ENCODE measurements around the gene ASB4. TPM values are rescaled to one million over a fixed set of nuclear protein-coding genes. Genes with fewer than 3 reads are reported as not detected.

The ASB4 gene
- polyA plus RNA-seq, 2 of the 4 experiments (the other 2 are of a cell fraction): 1.4 to 3.1 TPM

- H3K4me1 ChIP-seq: peaks cover 45% of the 10 kb centered on the region
Measured at GRCh38 chr7:95491201-95491600, 5.5 kb downstream of the ASB4 start.

GRCh38 chr7:95491634-95492314 lies 6.0 kb downstream of the ASB4 start:
- POLR2A ChIA-PET: no interaction called here
- Histone ChIP-seq H3K4me2 (peak overlapping the region; percentile 29), H3K4me3 (no peak overlapping the region), H3K27ac (peak overlapping the region; percentile 19 to 75; a peak in 5 of 6 replicates), H3K4me1 (peaks cover 45% of the 10 kb centered on the region), H3K9me3 (no peaks in the 10 kb centered on the region)
- ATAC-seq: peak; percentile 24 to 51; a peak in 3 of 6 replicates
- DNase-seq (ENCODE audit: low read depth in 1 of 2, low spot score in 1 of 2): peak in 1 of 2 experiments; percentile 34
- CTCF ChIA-PET: interaction anchor here (0.8 to 8.1 kb wide), 8 partner anchors 8 to 199 kb away, joined by 3 to 87 read pairs (median 10); partner anchors contain the start of gene PON3
- FAIRE-seq: no peak
- WGBS (ENCODE audit: missing lambda C conversion rate): 48% methylated on average over 2 of the region's 2 CpGs
- TF ChIP-seq MAFK (IDR thresholded peaks at IDR 0.05; ENCODE audit: partially characterized antibody) (no peak), TP53 (CRISPR knock-in tag; IDR thresholded peaks at IDR 0.05) (no peak), ZNF302 (CRISPR knock-in tag; IDR thresholded peaks at IDR 0.05) (no peak), HOXA7 (CRISPR knock-in tag; IDR thresholded peaks at IDR 0.05) (no peak), SREBF2 (IDR thresholded peaks at IDR 0.05) (no peak), JUN (IDR thresholded peaks at IDR 0.05) (no peak), BHLHE40 (IDR thresholded peaks at IDR 0.05; ENCODE audit: low read depth, low read length) (no peak), CEBPB (IDR thresholded peaks at IDR 0.05) (no peak), KDM5A (IDR thresholded peaks at IDR 0.05) (no peak), RARB (CRISPR knock-in tag; IDR thresholded peaks at IDR 0.05) (no peak), HOXB5 (CRISPR knock-in tag; IDR thresholded peaks at IDR 0.05) (no peak), RFX5 (IDR thresholded peaks at IDR 0.05) (no peak), FOSB (CRISPR knock-in tag; IDR thresholded peaks at IDR 0.05) (no peak), RCOR1 (IDR thresholded peaks at IDR 0.05; ENCODE audit: low read depth, low read length) (no peak), CBX8 (IDR thresholded peaks at IDR 0.05) (no peak)
- TF ChIP-seq, protein P1, sequence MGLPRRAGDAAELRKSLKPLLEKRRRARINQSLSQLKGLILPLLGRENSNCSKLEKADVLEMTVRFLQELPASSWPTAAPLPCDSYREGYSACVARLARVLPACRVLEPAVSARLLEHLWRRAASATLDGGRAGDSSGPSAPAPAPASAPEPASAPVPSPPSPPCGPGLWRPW (IDR thresholded peaks at IDR 0.05): no peak
- TF ChIP-seq, protein P2, sequence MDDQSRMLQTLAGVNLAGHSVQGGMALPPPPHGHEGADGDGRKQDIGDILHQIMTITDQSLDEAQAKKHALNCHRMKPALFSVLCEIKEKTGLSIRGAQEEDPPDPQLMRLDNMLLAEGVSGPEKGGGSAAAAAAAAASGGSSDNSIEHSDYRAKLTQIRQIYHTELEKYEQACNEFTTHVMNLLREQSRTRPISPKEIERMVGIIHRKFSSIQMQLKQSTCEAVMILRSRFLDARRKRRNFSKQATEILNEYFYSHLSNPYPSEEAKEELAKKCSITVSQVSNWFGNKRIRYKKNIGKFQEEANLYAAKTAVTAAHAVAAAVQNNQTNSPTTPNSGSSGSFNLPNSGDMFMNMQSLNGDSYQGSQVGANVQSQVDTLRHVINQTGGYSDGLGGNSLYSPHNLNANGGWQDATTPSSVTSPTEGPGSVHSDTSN (IDR thresholded peaks at IDR 0.05): no peak
- TF ChIP-seq, protein P3, sequence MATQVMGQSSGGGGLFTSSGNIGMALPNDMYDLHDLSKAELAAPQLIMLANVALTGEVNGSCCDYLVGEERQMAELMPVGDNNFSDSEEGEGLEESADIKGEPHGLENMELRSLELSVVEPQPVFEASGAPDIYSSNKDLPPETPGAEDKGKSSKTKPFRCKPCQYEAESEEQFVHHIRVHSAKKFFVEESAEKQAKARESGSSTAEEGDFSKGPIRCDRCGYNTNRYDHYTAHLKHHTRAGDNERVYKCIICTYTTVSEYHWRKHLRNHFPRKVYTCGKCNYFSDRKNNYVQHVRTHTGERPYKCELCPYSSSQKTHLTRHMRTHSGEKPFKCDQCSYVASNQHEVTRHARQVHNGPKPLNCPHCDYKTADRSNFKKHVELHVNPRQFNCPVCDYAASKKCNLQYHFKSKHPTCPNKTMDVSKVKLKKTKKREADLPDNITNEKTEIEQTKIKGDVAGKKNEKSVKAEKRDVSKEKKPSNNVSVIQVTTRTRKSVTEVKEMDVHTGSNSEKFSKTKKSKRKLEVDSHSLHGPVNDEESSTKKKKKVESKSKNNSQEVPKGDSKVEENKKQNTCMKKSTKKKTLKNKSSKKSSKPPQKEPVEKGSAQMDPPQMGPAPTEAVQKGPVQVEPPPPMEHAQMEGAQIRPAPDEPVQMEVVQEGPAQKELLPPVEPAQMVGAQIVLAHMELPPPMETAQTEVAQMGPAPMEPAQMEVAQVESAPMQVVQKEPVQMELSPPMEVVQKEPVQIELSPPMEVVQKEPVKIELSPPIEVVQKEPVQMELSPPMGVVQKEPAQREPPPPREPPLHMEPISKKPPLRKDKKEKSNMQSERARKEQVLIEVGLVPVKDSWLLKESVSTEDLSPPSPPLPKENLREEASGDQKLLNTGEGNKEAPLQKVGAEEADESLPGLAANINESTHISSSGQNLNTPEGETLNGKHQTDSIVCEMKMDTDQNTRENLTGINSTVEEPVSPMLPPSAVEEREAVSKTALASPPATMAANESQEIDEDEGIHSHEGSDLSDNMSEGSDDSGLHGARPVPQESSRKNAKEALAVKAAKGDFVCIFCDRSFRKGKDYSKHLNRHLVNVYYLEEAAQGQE (IDR thresholded peaks at IDR 0.05): no peak

More at GRCh38 chr7:95491201-95491600, 5.5 kb downstream of the ASB4 start:
- Histone ChIP-seq H3K4me2 (no peak overlapping the region), H3K4me3 (no peak overlapping the region), H3K9me3 (no peaks in the 10 kb centered on the region), H3K27ac (peak overlapping the region in 1 of 2 experiments; percentile 75; a peak in 3 of 6 replicates)
- 86% methylated on average over 4 of the region's 4 CpGs for WGBS (ENCODE audit: missing lambda C conversion rate)
- ChIA-PET CTCF (interaction anchor here (0.6 to 8.1 kb wide), 9 partner anchors 8 to 1404 kb away, joined by 3 to 87 read pairs (median 8); partner anchors contain the start of gene PON3), POLR2A (no interaction called here)
- no peak for ATAC-seq
- DNase-seq (ENCODE audit: low read depth in 1 of 2, low spot score in 1 of 2): no peak
- TF ChIP-seq BCL3 (IDR thresholded peaks at IDR 0.05): no peak
- TF ChIP-seq JUN (IDR thresholded peaks at IDR 0.05): no peak
- TF ChIP-seq, protein P1 (IDR thresholded peaks at IDR 0.05): no peak
- TF ChIP-seq, protein P4, sequence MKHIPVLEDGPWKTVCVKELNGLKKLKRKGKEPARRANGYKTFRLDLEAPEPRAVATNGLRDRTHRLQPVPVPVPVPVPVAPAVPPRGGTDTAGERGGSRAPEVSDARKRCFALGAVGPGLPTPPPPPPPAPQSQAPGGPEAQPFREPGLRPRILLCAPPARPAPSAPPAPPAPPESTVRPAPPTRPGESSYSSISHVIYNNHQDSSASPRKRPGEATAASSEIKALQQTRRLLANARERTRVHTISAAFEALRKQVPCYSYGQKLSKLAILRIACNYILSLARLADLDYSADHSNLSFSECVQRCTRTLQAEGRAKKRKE (CRISPR knock-in tag; IDR thresholded peaks at IDR 0.05; ENCODE audit: low read depth): no peak
- no peak for TF ChIP-seq NR3C1 (IDR thresholded peaks at IDR 0.05)
- no peak for TF ChIP-seq CEBPB (IDR thresholded peaks at IDR 0.05)
- no peak for TF ChIP-seq MAZ (IDR thresholded peaks at IDR 0.05; ENCODE audit: borderline replicate concordance, low read depth, low read length)
- no peak for TF ChIP-seq HMGXB4 (CRISPR knock-in tag; IDR thresholded peaks at IDR 0.05; ENCODE audit: borderline replicate concordance)
- TF ChIP-seq POLR2A (IDR thresholded peaks at IDR 0.05; ENCODE audit: low read length): no peak
- no peak for TF ChIP-seq HOXA7 (CRISPR knock-in tag; IDR thresholded peaks at IDR 0.05)
- TF ChIP-seq CBX8 (IDR thresholded peaks at IDR 0.05): no peak
- FAIRE-seq: no peak
